Ovary (tissue), 3 donors: Measurements from ENCODE around the gene NAALADL2.
"Not testable (repeated sequence)": the region's sequence is repeated elsewhere in the genome, so short reads cannot be mapped to it uniquely, and the experiment has no call there.

Source experiments
- CTCF ChIP-seq, 3 donors: fragments of 450-650 bp in 2 of 3; fragments of 200-600 bp in 1 of 3; IDR thresholded peaks; one replicate each; pipeline versions ENCODE4 v1.5.1 to v1.8.0; 2016 to 2022; ENCODE audit warnings: antibody characterized with exemption in 3 of 3, mild to moderate bottlenecking in 1 of 3
- POLR2A ChIP-seq: fragments of 450-650 bp; IDR thresholded peaks from one replicate; pipeline ENCODE4 v1.6.1; 2017; ENCODE audit warnings: antibody characterized with exemption, mild to moderate bottlenecking, moderate library complexity
- donor health status: DM: no; HTN: no; CAD: no.

- TF ChIP-seq CTCF (IDR thresholded peaks at IDR 0.05); POLR2A: not testable (repeated sequence)
Measured at GRCh38 chr3:175460849-175461399, 601.8 kb downstream of the NAALADL2 start.
